GM12875 (cell line): ENCODE results near the gene INVS.

ENCODE experiments used
- H3K4me3 ChIP-seq: one replicate; pipeline ENCODE4 v1.5.1; 2011; ENCODE audit warnings: low read depth, low read length, control low read depth
- TF ChIP-seq, protein P1 (sequence below): IDR thresholded peaks from 2 replicates; pipeline ENCODE4 v1.5.1; 2011; ENCODE audit warnings: low read depth, mild to moderate bottlenecking, control low read depth, inconsistent platforms, low read length, moderate library complexity, borderline replicate concordance; ENCODE audit not compliant: insufficient read depth

INVS gene, protein sequence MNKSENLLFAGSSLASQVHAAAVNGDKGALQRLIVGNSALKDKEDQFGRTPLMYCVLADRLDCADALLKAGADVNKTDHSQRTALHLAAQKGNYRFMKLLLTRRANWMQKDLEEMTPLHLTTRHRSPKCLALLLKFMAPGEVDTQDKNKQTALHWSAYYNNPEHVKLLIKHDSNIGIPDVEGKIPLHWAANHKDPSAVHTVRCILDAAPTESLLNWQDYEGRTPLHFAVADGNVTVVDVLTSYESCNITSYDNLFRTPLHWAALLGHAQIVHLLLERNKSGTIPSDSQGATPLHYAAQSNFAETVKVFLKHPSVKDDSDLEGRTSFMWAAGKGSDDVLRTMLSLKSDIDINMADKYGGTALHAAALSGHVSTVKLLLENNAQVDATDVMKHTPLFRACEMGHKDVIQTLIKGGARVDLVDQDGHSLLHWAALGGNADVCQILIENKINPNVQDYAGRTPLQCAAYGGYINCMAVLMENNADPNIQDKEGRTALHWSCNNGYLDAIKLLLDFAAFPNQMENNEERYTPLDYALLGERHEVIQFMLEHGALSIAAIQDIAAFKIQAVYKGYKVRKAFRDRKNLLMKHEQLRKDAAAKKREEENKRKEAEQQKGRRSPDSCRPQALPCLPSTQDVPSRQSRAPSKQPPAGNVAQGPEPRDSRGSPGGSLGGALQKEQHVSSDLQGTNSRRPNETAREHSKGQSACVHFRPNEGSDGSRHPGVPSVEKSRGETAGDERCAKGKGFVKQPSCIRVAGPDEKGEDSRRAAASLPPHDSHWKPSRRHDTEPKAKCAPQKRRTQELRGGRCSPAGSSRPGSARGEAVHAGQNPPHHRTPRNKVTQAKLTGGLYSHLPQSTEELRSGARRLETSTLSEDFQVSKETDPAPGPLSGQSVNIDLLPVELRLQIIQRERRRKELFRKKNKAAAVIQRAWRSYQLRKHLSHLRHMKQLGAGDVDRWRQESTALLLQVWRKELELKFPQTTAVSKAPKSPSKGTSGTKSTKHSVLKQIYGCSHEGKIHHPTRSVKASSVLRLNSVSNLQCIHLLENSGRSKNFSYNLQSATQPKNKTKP

DNA sequence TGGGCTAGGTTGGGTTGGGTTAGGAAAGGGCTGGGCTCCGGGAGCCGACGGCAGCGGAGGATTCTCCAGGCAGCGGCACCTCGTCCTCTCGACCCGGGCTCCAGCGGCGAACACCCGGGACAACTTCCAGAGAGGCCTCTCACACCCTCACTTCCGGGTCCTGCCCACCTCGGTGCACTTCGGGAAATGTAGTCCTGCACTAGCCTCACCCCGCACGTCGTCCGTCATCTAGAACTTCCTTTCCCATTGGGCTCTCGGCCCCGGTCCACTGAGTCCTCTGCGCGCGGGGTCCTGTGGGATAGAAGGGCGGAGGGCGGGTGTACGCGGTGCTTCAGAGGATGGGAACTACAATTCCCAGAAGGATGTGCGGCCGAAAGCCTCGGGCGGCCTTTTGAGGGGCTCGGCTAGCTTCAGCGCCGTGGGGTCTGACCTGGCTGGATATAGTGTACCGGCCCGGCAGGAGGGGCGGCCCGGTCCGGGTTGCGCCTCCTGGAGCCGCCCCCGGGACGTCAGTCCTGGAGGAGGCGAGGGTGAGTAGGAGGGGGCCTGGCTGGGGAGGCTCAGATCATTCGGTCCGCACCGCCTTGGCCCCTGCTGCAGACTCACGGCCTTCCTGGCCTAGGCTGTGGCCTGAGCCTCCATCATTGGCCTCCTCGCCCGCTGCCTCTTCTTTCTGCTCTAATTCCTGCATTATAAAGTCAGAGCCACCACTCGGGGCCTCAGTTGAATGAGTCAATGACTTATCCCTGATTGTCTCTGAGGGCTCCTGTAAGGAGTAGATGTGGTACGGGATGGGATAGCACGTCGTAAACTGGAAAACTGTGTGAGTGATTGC is at the start of gene INVS, which contains the start of gene ERP44:
Gene INVS, plus strand, starts transcription at position 357 of the 835 bp plus-strand sequence. CDS start 5,279 bp downstream, outside the sequence.
Gene ERP44, minus strand, starts transcription at position 114 of the 835 bp plus-strand sequence. CDS start 160 bp downstream, outside the sequence.
- peak within 1 kb of the TSS; percentile 78 for H3K4me3 ChIP-seq
- TF ChIP-seq, protein P1, sequence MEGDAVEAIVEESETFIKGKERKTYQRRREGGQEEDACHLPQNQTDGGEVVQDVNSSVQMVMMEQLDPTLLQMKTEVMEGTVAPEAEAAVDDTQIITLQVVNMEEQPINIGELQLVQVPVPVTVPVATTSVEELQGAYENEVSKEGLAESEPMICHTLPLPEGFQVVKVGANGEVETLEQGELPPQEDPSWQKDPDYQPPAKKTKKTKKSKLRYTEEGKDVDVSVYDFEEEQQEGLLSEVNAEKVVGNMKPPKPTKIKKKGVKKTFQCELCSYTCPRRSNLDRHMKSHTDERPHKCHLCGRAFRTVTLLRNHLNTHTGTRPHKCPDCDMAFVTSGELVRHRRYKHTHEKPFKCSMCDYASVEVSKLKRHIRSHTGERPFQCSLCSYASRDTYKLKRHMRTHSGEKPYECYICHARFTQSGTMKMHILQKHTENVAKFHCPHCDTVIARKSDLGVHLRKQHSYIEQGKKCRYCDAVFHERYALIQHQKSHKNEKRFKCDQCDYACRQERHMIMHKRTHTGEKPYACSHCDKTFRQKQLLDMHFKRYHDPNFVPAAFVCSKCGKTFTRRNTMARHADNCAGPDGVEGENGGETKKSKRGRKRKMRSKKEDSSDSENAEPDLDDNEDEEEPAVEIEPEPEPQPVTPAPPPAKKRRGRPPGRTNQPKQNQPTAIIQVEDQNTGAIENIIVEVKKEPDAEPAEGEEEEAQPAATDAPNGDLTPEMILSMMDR = no peak

DNA sequence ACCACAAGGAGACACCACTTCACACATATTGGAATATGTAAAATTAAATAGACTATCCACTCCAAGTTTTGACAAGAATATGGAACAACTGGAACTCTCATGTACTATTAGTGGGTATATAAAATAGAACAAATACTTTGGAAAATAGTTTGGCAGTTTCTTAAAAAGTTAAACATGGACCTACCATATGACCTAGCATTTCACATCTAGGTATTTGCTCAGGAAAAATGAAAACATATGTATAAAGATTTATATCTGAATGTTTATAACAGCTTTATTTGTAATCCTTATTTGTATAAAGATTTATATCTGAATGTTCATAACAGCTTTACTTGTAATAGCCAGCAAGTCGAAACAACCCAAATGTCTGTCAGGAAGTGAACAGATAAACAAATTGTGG is 49.5 kb upstream of the INVS start:
- TF ChIP-seq, protein P1 = no peak
- no peak overlapping the region for H3K4me3 ChIP-seq

DNA sequence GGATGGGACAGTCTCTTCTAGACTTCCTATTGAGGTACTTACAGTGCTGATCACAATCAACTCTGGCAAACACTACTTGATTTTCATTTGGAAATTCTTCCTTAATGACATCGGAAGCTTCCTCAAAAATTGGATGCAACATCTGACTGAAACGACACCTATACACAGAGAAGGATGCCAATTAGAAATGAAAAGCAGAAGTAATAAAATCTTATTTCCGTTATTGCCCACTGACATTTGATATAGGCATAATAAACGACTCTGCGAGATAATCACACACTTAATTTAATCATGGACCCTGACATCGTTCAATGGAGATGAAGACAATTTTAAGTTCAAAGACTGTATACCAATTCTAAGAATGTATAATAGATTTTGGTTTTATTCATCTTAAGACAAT is 46.7 kb upstream of the INVS start:
- H3K4me3 ChIP-seq = no peak overlapping the region
- TF ChIP-seq, protein P1 = no peak

DNA sequence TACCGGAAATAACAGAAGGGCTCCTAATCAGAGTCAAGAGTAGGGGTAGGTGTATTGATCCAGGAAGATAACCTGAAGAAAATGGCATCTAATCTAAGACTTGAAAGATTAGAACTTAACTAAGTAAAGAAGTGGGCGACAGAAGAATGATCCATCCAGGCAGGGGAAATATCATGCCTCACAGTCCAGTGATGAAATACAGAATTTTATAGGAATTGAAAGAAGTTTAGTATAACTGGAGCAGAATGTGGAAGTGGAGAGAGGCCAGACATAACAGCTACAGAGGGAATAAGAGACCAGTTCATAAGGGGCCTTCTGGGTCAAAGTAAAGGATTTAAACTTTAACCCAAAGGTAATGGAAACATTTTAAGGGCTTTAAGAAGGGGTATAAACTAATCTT is 42.5 kb upstream of the INVS start:
- TF ChIP-seq, protein P1 = no peak
- H3K4me3 ChIP-seq = no peak overlapping the region

DNA sequence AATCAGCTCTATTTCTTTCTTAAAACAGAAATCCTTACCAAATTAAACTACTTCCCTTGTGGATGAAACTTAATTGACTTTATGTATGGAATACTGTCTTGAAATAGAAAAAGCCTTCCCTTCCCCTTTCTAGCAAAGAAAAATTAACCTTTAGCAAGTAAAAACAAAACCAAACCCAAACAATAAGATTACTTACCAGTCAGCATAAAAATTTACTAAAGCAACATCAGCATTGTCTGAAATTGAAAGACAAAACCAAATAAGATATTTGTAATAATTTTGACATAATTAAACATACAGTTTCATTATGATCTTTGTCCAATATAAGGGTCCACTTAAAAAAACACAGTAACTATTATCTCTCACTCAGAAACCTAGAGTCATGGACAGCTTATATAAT is 41.4 kb upstream of the INVS start:
- TF ChIP-seq, protein P1 = no peak
- H3K4me3 ChIP-seq = no peak overlapping the region
